Measurements from ENCODE around the gene COG5.

Gene COG5

DNA sequence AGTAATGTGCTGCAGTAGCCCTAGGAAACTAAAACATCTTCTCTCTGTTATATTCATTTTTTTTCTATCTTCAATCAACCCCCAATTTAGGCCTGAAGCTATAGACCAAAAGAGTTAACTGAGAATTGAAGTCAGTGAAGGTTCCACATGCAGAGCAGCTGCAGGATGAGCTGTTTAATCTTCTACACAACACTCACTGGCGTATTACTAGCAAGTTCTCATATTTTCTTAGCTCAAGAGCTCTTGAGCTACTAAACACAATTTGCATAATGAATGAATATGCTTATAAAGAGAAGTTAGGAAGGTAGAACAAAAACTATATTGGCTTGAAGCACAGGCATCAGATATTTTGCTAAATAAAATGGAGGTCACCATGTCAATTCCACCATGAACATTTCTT is 135.1 kb downstream of the COG5 start:
- peaks cover 3% of the 10 kb centered on the region; the same call in 1 of the 2 replicates for H3K36me3 ChIP-seq (ENCODE audit: insufficient read depth, low read length)
- no peaks in the 10 kb centered on the region for H3F3A ChIP-seq (ENCODE audit: insufficient read depth, low read length)
- no peaks in the 10 kb centered on the region for H3K79me2 ChIP-seq (ENCODE audit: insufficient read depth, low read length)
- no peaks in the 10 kb centered on the region for H3K9me2 ChIP-seq (ENCODE audit: low read depth, low read length)
- no peak overlapping the region for H3K9ac ChIP-seq (ENCODE audit: low read length)
- H3K27me3 ChIP-seq (ENCODE audit: insufficient read depth, low read length), result no peaks in the 10 kb centered on the region
- no peak overlapping the region for H3K4me2 ChIP-seq (ENCODE audit: low read length)
- H3K9me3 ChIP-seq (ENCODE audit: low read length), result peaks cover 9% of the 10 kb centered on the region; the same call in 1 of the 2 replicates
- no peak overlapping the region for H3K27ac ChIP-seq (ENCODE audit: low read depth, low read length, poor library complexity, severe bottlenecking)
- H4K20me1 ChIP-seq (ENCODE audit: insufficient read depth, low read length), result no peaks in the 10 kb centered on the region
- H2AFZ ChIP-seq (ENCODE audit: low read length), result no peak overlapping the region
- H3K4me1 ChIP-seq (ENCODE audit: insufficient read depth, low read length, severe bottlenecking), result no peaks in the 10 kb centered on the region
- no peak overlapping the region for H3K4me3 ChIP-seq (ENCODE audit: low read depth, low read length, poor library complexity, severe bottlenecking)
- TF ChIP-seq, protein P1, sequence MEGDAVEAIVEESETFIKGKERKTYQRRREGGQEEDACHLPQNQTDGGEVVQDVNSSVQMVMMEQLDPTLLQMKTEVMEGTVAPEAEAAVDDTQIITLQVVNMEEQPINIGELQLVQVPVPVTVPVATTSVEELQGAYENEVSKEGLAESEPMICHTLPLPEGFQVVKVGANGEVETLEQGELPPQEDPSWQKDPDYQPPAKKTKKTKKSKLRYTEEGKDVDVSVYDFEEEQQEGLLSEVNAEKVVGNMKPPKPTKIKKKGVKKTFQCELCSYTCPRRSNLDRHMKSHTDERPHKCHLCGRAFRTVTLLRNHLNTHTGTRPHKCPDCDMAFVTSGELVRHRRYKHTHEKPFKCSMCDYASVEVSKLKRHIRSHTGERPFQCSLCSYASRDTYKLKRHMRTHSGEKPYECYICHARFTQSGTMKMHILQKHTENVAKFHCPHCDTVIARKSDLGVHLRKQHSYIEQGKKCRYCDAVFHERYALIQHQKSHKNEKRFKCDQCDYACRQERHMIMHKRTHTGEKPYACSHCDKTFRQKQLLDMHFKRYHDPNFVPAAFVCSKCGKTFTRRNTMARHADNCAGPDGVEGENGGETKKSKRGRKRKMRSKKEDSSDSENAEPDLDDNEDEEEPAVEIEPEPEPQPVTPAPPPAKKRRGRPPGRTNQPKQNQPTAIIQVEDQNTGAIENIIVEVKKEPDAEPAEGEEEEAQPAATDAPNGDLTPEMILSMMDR (IDR thresholded peaks at IDR 0.05; ENCODE audit: low read length), result no peak

DNA sequence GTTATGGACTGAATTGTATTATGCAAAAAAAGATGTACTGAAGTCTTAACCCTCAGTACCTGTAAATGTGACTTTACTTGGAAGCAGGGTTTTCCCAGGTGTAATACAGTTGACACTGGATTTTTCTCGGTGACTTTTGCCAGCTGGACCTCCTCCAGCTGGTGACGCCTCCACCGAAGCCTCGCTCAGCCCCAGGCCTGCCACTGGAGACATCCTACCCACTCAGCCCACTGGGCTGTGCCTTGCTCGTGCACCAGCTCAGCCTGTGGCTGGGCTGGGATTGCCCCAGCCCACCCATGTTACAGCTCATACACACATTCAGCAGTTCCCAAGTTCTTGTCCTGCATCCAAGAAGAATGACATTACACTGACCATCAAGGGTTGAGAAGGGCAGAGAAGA is 136.3 kb downstream of the COG5 start:
- Histone ChIP-seq H3K9me2 (ENCODE audit: low read depth, low read length) (no peaks in the 10 kb centered on the region), H3K4me3 (ENCODE audit: low read depth, low read length, poor library complexity, severe bottlenecking) (no peak overlapping the region), H3K4me2 (ENCODE audit: low read length) (no peak overlapping the region), H3K9ac (ENCODE audit: low read length) (no peak overlapping the region), H2AFZ (ENCODE audit: low read length) (no peak overlapping the region), H3K9me3 (ENCODE audit: low read length) (peaks cover 6% of the 10 kb centered on the region; the same call in 1 of the 2 replicates), H3K4me1 (ENCODE audit: insufficient read depth, low read length, severe bottlenecking) (no peaks in the 10 kb centered on the region), H3K79me2 (ENCODE audit: insufficient read depth, low read length) (no peaks in the 10 kb centered on the region), H3K27me3 (ENCODE audit: insufficient read depth, low read length) (no peaks in the 10 kb centered on the region), H3K27ac (ENCODE audit: low read depth, low read length, poor library complexity, severe bottlenecking) (no peak overlapping the region), H4K20me1 (ENCODE audit: insufficient read depth, low read length) (no peaks in the 10 kb centered on the region), H3F3A (ENCODE audit: insufficient read depth, low read length) (no peaks in the 10 kb centered on the region), H3K36me3 (ENCODE audit: insufficient read depth, low read length) (peaks cover 3% of the 10 kb centered on the region; the same call in 1 of the 2 replicates)
- no peak for TF ChIP-seq EZH2 (IDR thresholded peaks at IDR 0.05; ENCODE audit: borderline replicate concordance, low read length)
- TF ChIP-seq, protein P1 (IDR thresholded peaks at IDR 0.05; ENCODE audit: low read length), result no peak

DNA sequence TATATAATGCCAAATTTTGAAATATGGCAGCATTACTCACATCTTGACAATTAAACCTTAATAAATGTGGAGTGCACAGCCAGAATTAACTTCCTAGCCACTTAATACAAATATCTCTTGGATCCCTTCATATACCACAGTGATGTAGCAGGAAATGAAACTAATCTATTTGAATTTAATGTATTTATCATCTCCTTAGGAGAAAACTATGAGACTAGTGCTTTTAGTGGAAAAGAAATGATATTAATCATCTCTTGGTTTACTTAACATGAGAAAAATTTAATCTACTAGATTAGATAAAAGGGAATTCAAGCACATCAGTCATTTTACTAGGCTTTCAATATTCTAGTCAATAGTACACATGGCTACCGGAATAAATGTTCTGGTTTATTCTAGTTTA is 149.5 kb downstream of the COG5 start:
- Histone ChIP-seq H3K4me3 (ENCODE audit: low read depth, low read length, poor library complexity, severe bottlenecking) (no peak overlapping the region), H3K4me2 (ENCODE audit: low read length) (no peak overlapping the region), H3K4me1 (ENCODE audit: insufficient read depth, low read length, severe bottlenecking) (no peaks in the 10 kb centered on the region), H3K9me3 (ENCODE audit: low read length) (no peaks in the 10 kb centered on the region), H3K9me2 (ENCODE audit: low read depth, low read length) (no peaks in the 10 kb centered on the region), H4K20me1 (ENCODE audit: insufficient read depth, low read length) (no peaks in the 10 kb centered on the region), H3K79me2 (ENCODE audit: insufficient read depth, low read length) (no peaks in the 10 kb centered on the region), H3K9ac (ENCODE audit: low read length) (no peak overlapping the region), H3K27ac (ENCODE audit: low read depth, low read length, poor library complexity, severe bottlenecking) (no peak overlapping the region), H3K36me3 (ENCODE audit: insufficient read depth, low read length) (0 out of 2 replicates have a peak, but pooled peaks cover 4% of the 10 kb centered on the region), H3F3A (ENCODE audit: insufficient read depth, low read length) (no peaks in the 10 kb centered on the region), H3K27me3 (ENCODE audit: insufficient read depth, low read length) (no peaks in the 10 kb centered on the region), H2AFZ (ENCODE audit: low read length) (no peak overlapping the region)
- no peak for TF ChIP-seq EZH2 (IDR thresholded peaks at IDR 0.05; ENCODE audit: borderline replicate concordance, low read length)
- TF ChIP-seq, protein P1 (IDR thresholded peaks at IDR 0.05; ENCODE audit: low read length), result no peak
